Measurements from ENCODE around the gene CMAS. TPM values are rescaled to one million over a fixed set of nuclear protein-coding genes. Genes with fewer than 3 reads are reported as not detected.
A peak's percentile ranks its signal among the peaks of the same experiment; 100 is the strongest.

CMAS gene
- polyA plus RNA-seq, 4 donors: 70.2 to 215 (median 113) TPM

GRCh38 chr12:22038734-22039133, 7.3 kb upstream of the CMAS start:
- Histone ChIP-seq H3K4me1 (ENCODE audit: control insufficient read depth in 3 of 3, insufficient read depth in 2 of 3, low read depth in 1 of 3, low read length in 2 of 3) (peaks cover 0 to 16% (median 5%) of the 10 kb centered on the region in 3 donors), H3K9me3 (ENCODE audit: control insufficient read depth in 2 of 2, insufficient read depth in 1 of 2, low read depth in 1 of 2, low read length in 1 of 2) (no peaks in the 10 kb centered on the region), H3K27ac (ENCODE audit: low read depth in 1 of 3, low read length in 2 of 3) (no peak overlapping the region), H3K4me3 (ENCODE audit: low read depth in 1 of 3, low read length in 3 of 3) (no peak overlapping the region), H3K36me3 (ENCODE audit: control insufficient read depth in 3 of 3, insufficient read depth in 2 of 3, low read depth in 1 of 3, low read length in 3 of 3) (no peaks in the 10 kb centered on the region), H3K27me3 (ENCODE audit: control insufficient read depth in 3 of 3, insufficient read depth in 3 of 3, low read length in 3 of 3) (no peaks in the 10 kb centered on the region)
- no peak for DNase-seq
- no peak for FAIRE-seq

- WGBS, 3 donors: 59 to 76% (median 70%) methylated on average over 4 of the region's 4 CpGs
- no peaks in the 10 kb centered on the region for H3K27me3 ChIP-seq (ENCODE audit: control insufficient read depth in 3 of 3, insufficient read depth in 3 of 3, low read length in 3 of 3)
- H3K9me3 ChIP-seq (ENCODE audit: control insufficient read depth in 2 of 2, insufficient read depth in 1 of 2, low read depth in 1 of 2, low read length in 1 of 2): no peaks in the 10 kb centered on the region
- FAIRE-seq (no peak), DNase-seq (no peak)
- H3K4me1 ChIP-seq (ENCODE audit: control insufficient read depth in 3 of 3, insufficient read depth in 2 of 3, low read depth in 1 of 3, low read length in 2 of 3): peaks cover under 1 to 20% (median 5%) of the 10 kb centered on the region in 3 donors
- no peak overlapping the region for H3K27ac ChIP-seq (ENCODE audit: low read depth in 1 of 3, low read length in 2 of 3)
- no peak overlapping the region for H3K4me3 ChIP-seq (ENCODE audit: low read depth in 1 of 3, low read length in 3 of 3)
- H3K36me3 ChIP-seq (ENCODE audit: control insufficient read depth in 3 of 3, insufficient read depth in 2 of 3, low read depth in 1 of 3, low read length in 3 of 3): no peaks in the 10 kb centered on the region
Measured at GRCh38 chr12:22039361-22039760, 6.7 kb upstream of the CMAS start.

- no peak for FAIRE-seq
- Histone ChIP-seq H3K27ac (ENCODE audit: low read depth in 1 of 3, low read length in 2 of 3) (peak overlapping the region; percentile 3 to 34 (median 34)), H3K27me3 (ENCODE audit: control insufficient read depth in 3 of 3, insufficient read depth in 3 of 3, low read length in 3 of 3) (no peaks in the 10 kb centered on the region), H3K9me3 (ENCODE audit: control insufficient read depth in 2 of 2, insufficient read depth in 1 of 2, low read depth in 1 of 2, low read length in 1 of 2) (no peaks in the 10 kb centered on the region), H3K4me1 (ENCODE audit: control insufficient read depth in 3 of 3, insufficient read depth in 2 of 3, low read depth in 1 of 3, low read length in 2 of 3) (peaks cover 8 to 31% (median 12%) of the 10 kb centered on the region in 3 donors), H3K4me3 (ENCODE audit: low read depth in 1 of 3, low read length in 3 of 3) (no peak overlapping the region), H3K36me3 (ENCODE audit: control insufficient read depth in 3 of 3, insufficient read depth in 2 of 3, low read depth in 1 of 3, low read length in 3 of 3) (no peaks in the 10 kb centered on the region)
- WGBS, 3 donors: 59 to 73% (median 65%) methylated on average over 9 of the region's 9 CpGs
- no peak for DNase-seq
Measured at GRCh38 chr12:22042976-22043669, 2.9 kb upstream of the CMAS start.

- no peak overlapping the region for H3K4me3 ChIP-seq (ENCODE audit: low read depth in 1 of 3, low read length in 3 of 3)
- no peaks in the 10 kb centered on the region for H3K27me3 ChIP-seq (ENCODE audit: control insufficient read depth in 3 of 3, insufficient read depth in 3 of 3, low read length in 3 of 3)
- no peaks in the 10 kb centered on the region for H3K9me3 ChIP-seq (ENCODE audit: control insufficient read depth in 2 of 2, insufficient read depth in 1 of 2, low read depth in 1 of 2, low read length in 1 of 2)
- H3K4me1 ChIP-seq (ENCODE audit: control insufficient read depth in 3 of 3, insufficient read depth in 2 of 3, low read depth in 1 of 3, low read length in 2 of 3): peaks cover 8 to 39% (median 12%) of the 10 kb centered on the region in 3 donors
- DNase-seq (peak; percentile 67 to 92), FAIRE-seq (no peak)
- H3K27ac ChIP-seq (ENCODE audit: low read depth in 1 of 3, low read length in 2 of 3): peak overlapping the region; percentile 34 to 86 (median 35)
- WGBS, 3 donors: 11 to 60% (median 38%) methylated on average over 2 of the region's 2 CpGs
- no peaks in the 10 kb centered on the region for H3K36me3 ChIP-seq (ENCODE audit: control insufficient read depth in 3 of 3, insufficient read depth in 2 of 3, low read depth in 1 of 3, low read length in 3 of 3)
Measured at GRCh38 chr12:22043943-22044342, 2.1 kb upstream of the CMAS start.

GRCh38 chr12:22044391-22044790, 1.6 kb upstream of the CMAS start:
- Histone ChIP-seq H3K27me3 (ENCODE audit: control insufficient read depth in 3 of 3, insufficient read depth in 3 of 3, low read length in 3 of 3) (no peaks in the 10 kb centered on the region), H3K36me3 (ENCODE audit: control insufficient read depth in 3 of 3, insufficient read depth in 2 of 3, low read depth in 1 of 3, low read length in 3 of 3) (peaks cover 0 to under 1% (median 0%) of the 10 kb centered on the region in 3 donors), H3K4me3 (ENCODE audit: low read depth in 1 of 3, low read length in 3 of 3) (no peak overlapping the region), H3K27ac (ENCODE audit: low read depth in 1 of 3, low read length in 2 of 3) (peak overlapping the region; percentile 34 to 86 (median 35)), H3K4me1 (ENCODE audit: control insufficient read depth in 3 of 3, insufficient read depth in 2 of 3, low read depth in 1 of 3, low read length in 2 of 3) (peaks cover 8 to 42% (median 12%) of the 10 kb centered on the region in 3 donors), H3K9me3 (ENCODE audit: control insufficient read depth in 2 of 2, insufficient read depth in 1 of 2, low read depth in 1 of 2, low read length in 1 of 2) (no peaks in the 10 kb centered on the region)
- DNase-seq (no peak), FAIRE-seq (no peak)
- 39 to 44% (median 41%) methylated on average over 2 of the region's 2 CpGs for WGBS, 3 donors

GRCh38 chr12:22046968-22047390, 961 bp downstream of the CMAS start:
- peak overlapping the region; percentile 94 to 99 (median 98) for H3K27ac ChIP-seq (ENCODE audit: low read depth in 1 of 3, low read length in 2 of 3)

GRCh38 chr12:22047494-22047893, 1.5 kb downstream of the CMAS start:
- Histone ChIP-seq H3K4me3 (ENCODE audit: low read depth in 1 of 3, low read length in 3 of 3) (peak overlapping the region in 2 of 3 donors; percentile 12 to 46), H3K9me3 (ENCODE audit: control insufficient read depth in 2 of 2, insufficient read depth in 1 of 2, low read depth in 1 of 2, low read length in 1 of 2) (no peaks in the 10 kb centered on the region), H3K27ac (ENCODE audit: low read depth in 1 of 3, low read length in 2 of 3) (peak overlapping the region in 1 of 3 donors; percentile 94), H3K27me3 (ENCODE audit: control insufficient read depth in 3 of 3, insufficient read depth in 3 of 3, low read length in 3 of 3) (no peaks in the 10 kb centered on the region), H3K4me1 (ENCODE audit: control insufficient read depth in 3 of 3, insufficient read depth in 2 of 3, low read depth in 1 of 3, low read length in 2 of 3) (peaks cover 13 to 52% (median 16%) of the 10 kb centered on the region in 3 donors), H3K36me3 (ENCODE audit: control insufficient read depth in 3 of 3, insufficient read depth in 2 of 3, low read depth in 1 of 3, low read length in 3 of 3) (peaks cover 0 to 3% (median 3%) of the 10 kb centered on the region in 3 donors)
- FAIRE-seq (no peak), DNase-seq (no peak)
- 40 to 74% (median 52%) methylated on average over 2 of the region's 2 CpGs for WGBS, 3 donors

More at GRCh38 chr12:22046968-22047390, 961 bp downstream of the CMAS start:
- H3K9me3 ChIP-seq (ENCODE audit: control insufficient read depth in 2 of 2, insufficient read depth in 1 of 2, low read depth in 1 of 2, low read length in 1 of 2): no peaks in the 10 kb centered on the region
- WGBS, 3 donors: 6 to 18% (median 14%) methylated on average over 6 of the region's 6 CpGs
- no peaks in the 10 kb centered on the region for H3K27me3 ChIP-seq (ENCODE audit: control insufficient read depth in 3 of 3, insufficient read depth in 3 of 3, low read length in 3 of 3)
- H3K4me3 ChIP-seq (ENCODE audit: low read depth in 1 of 3, low read length in 3 of 3): peak overlapping the region; percentile 90 to 97 (median 96)
- DNase-seq (peak in 1 of 2 donors; percentile 91), FAIRE-seq (peak; percentile 86)
- H3K36me3 ChIP-seq (ENCODE audit: control insufficient read depth in 3 of 3, insufficient read depth in 2 of 3, low read depth in 1 of 3, low read length in 3 of 3): peaks cover 0 to 3% (median 3%) of the 10 kb centered on the region in 3 donors
- H3K4me1 ChIP-seq (ENCODE audit: control insufficient read depth in 3 of 3, insufficient read depth in 2 of 3, low read depth in 1 of 3, low read length in 2 of 3): peaks cover 13 to 55% (median 16%) of the 10 kb centered on the region in 3 donors

GRCh38 chr12:22048351-22049041, 2.5 kb downstream of the CMAS start:
- Histone ChIP-seq H3K36me3 (ENCODE audit: control insufficient read depth in 3 of 3, insufficient read depth in 2 of 3, low read depth in 1 of 3, low read length in 3 of 3) (peaks cover 0 to 5% (median 3%) of the 10 kb centered on the region in 3 donors), H3K9me3 (ENCODE audit: control insufficient read depth in 2 of 2, insufficient read depth in 1 of 2, low read depth in 1 of 2, low read length in 1 of 2) (no peaks in the 10 kb centered on the region), H3K4me3 (ENCODE audit: low read depth in 1 of 3, low read length in 3 of 3) (peak overlapping the region in 1 of 3 donors; percentile 46), H3K4me1 (ENCODE audit: control insufficient read depth in 3 of 3, insufficient read depth in 2 of 3, low read depth in 1 of 3, low read length in 2 of 3) (peaks cover 8 to 44% (median 16%) of the 10 kb centered on the region in 3 donors), H3K27ac (ENCODE audit: low read depth in 1 of 3, low read length in 2 of 3) (peak overlapping the region; percentile 6 to 94 (median 55)), H3K27me3 (ENCODE audit: control insufficient read depth in 3 of 3, insufficient read depth in 3 of 3, low read length in 3 of 3) (no peaks in the 10 kb centered on the region)
- DNase-seq (peak; percentile 60 to 68), FAIRE-seq (no peak)
- WGBS, 3 donors: 33 to 47% (median 35%) methylated on average over 4 of the region's 4 CpGs

Data from small intestine (tissue), 7 donors.